ENCODE measurements around the gene PRKCQ. TPM values are rescaled to one million over a fixed set of nuclear protein-coding genes. Genes with fewer than 3 reads are reported as not detected.
"Not testable (repeated sequence)": the region's sequence is repeated elsewhere in the genome, so short reads cannot be mapped to it uniquely, and the experiment has no call there.

Gene PRKCQ
- total RNA-seq, 1 experiment from 2014 or later = 0.10 TPM

- no peak for DNase-seq (ENCODE audit: low read depth)
These were observed 124.0 kb downstream of the PRKCQ start for GRCh38 chr10:6456067-6456466.

GRCh38 chr10:6455592-6455991 is 124.5 kb downstream of the PRKCQ start:
- DNase-seq (ENCODE audit: low read depth) = no peak

GRCh38 chr10:6446711-6447110 is 133.4 kb downstream of the PRKCQ start:
- DNase-seq (ENCODE audit: low read depth) = no peak

GRCh38 chr10:6445671-6446316 is 134.3 kb downstream of the PRKCQ start:
- peak; percentile 18 for DNase-seq (ENCODE audit: low read depth)

GRCh38 chr10:6439875-6440274 is 140.2 kb downstream of the PRKCQ start:
- DNase-seq (ENCODE audit: low read depth) = not testable (repeated sequence)

GRCh38 chr10:6431861-6432260 is 148.2 kb downstream of the PRKCQ start:
- no peak for DNase-seq (ENCODE audit: low read depth)

GRCh38 chr10:6431186-6431585 is 148.9 kb downstream of the PRKCQ start:
- no peak for DNase-seq (ENCODE audit: low read depth)

- DNase-seq (ENCODE audit: low read depth) = no peak
These were observed 149.6 kb downstream of the PRKCQ start for GRCh38 chr10:6430423-6430980.

GRCh38 chr10:6427357-6427959 is 152.6 kb downstream of the PRKCQ start:
- no peak for DNase-seq (ENCODE audit: low read depth)

GRCh38 chr10:6426317-6426716 is 153.8 kb downstream of the PRKCQ start:
- no peak for DNase-seq (ENCODE audit: low read depth)

GRCh38 chr10:6423413-6424170 is 156.5 kb downstream of the PRKCQ start:
- DNase-seq (ENCODE audit: low read depth) = no peak

- DNase-seq (ENCODE audit: low read depth) = peak; percentile 80
These were observed 157.1 kb downstream of the PRKCQ start for GRCh38 chr10:6423004-6423403.

GRCh38 chr10:6418613-6419216 is 161.4 kb downstream of the PRKCQ start:
- DNase-seq (ENCODE audit: low read depth) = no peak

- no peak for DNase-seq (ENCODE audit: low read depth)
These were observed 161.9 kb downstream of the PRKCQ start for GRCh38 chr10:6418167-6418566.

GRCh38 chr10:6416892-6417512 is 163.1 kb downstream of the PRKCQ start:
- peak; percentile 41 for DNase-seq (ENCODE audit: low read depth)

- no peak for DNase-seq (ENCODE audit: low read depth)
These were observed 168.6 kb downstream of the PRKCQ start for GRCh38 chr10:6411436-6411835.

- no peak for DNase-seq (ENCODE audit: low read depth)
These were observed 169.2 kb downstream of the PRKCQ start for GRCh38 chr10:6410830-6411229.

- DNase-seq (ENCODE audit: low read depth) = peak; percentile 44
These were observed 170.0 kb downstream of the PRKCQ start for GRCh38 chr10:6409971-6410643.

- DNase-seq (ENCODE audit: low read depth) = no peak
These were observed 171.3 kb downstream of the PRKCQ start for GRCh38 chr10:6408799-6409198.

- DNase-seq (ENCODE audit: low read depth) = no peak
These were observed 172.9 kb downstream of the PRKCQ start for GRCh38 chr10:6407034-6407721.

Measured in M059J (cell line).